K562 (cell line): ENCODE results near the gene EPHA1. TPM values are rescaled to one million over a fixed set of nuclear protein-coding genes. Genes with fewer than 3 reads are reported as not detected.
A peak's percentile ranks its signal among the peaks of the same experiment; 100 is the strongest.

Source experiments
- ATAC-seq: fragments of 200-7000 bp; cut with Tn5 transposase; 3 replicates; pipeline ENCODE4 v1.9.1; 2020; ENCODE audit warnings: moderate library complexity
- BruUV-seq: library from RNA; stranded (reverse); fragments of 400-500 nt; replicated peaks from 2 replicates; lab custom pipeline; 2021; lab: Mats Ljungman, UMichigan
- CTCF ChIA-PET: fragments of 300-600 bp; formaldehyde crosslinking; extraction: SDS; loops from one replicate; lab custom pipeline; 2021; ENCODE audit warnings: low intra/inter-chr PET ratio; lab: Yijun Ruan, JAX
- POLR2A ChIA-PET: fragments of 300-600, 350-650 bp; sonication (Branson Sonifier 250); formaldehyde crosslinking; extraction: SDS; loops from one replicate; lab custom pipeline; 2021; ENCODE audit warnings: antibody characterized with exemption, inconsistent platforms; lab: Yijun Ruan, JAX
- DNase-seq, 4 experiments: peaks; one replicate each; pipeline versions ENCODE4 v3.0.0 to v3.0.0-alpha.2; 2011 to 2018; ENCODE audit warnings: low spot score in 3 of 4, mixed read lengths in 3 of 4; ENCODE audit errors: extremely low read depth in 1 of 4
- FAIRE-seq: peaks from 2 replicates; lab custom pipeline; 2011; peaks lifted over from hg19 to GRCh38; lab: Jason Lieb, UNC
- H2AFZ ChIP-seq: 2 replicates; pipeline ENCODE4 v1.6.0; 2011; ENCODE audit warnings: low read depth, low read length, control low read depth, inconsistent platforms
- H3K27ac ChIP-seq: fragments of 200-600 bp; 3 replicates; pipeline ENCODE4 v1.8.0; 2011; ENCODE audit warnings: low read depth, mild to moderate bottlenecking, control low read depth, inconsistent platforms, low read length, moderate library complexity, mixed read lengths; ENCODE audit errors: extremely low read depth
- H3K27me3 ChIP-seq, 2 experiments: fragments of 300-600 bp in 1 of 2; 2 replicates in 1 of 2; 3 replicates in 1 of 2; pipeline versions ENCODE4 v1.6.0 to v1.8.0; 2011; ENCODE audit warnings: inconsistent platforms in 2 of 2, low read length in 2 of 2, mild to moderate bottlenecking in 1 of 2, mixed read lengths in 1 of 2, moderate library complexity in 1 of 2; ENCODE audit not compliant: control insufficient read depth in 2 of 2, insufficient read depth in 2 of 2
- H3K36me3 ChIP-seq: fragments of 300-600 bp; 3 replicates; pipeline ENCODE4 v1.8.0; 2011; ENCODE audit warnings: mild to moderate bottlenecking, low read length, inconsistent platforms; ENCODE audit not compliant: control insufficient read depth, insufficient read depth
- H3K4me1 ChIP-seq, 2 experiments: fragments of 200-600 bp in 1 of 2; replicated peaks in 1 of 2; 2 replicates in 1 of 2; 3 replicates in 1 of 2; pipeline versions ENCODE4 v1.5.1 to v1.8.0; 2011; ENCODE audit warnings: inconsistent platforms in 2 of 2, low read length in 2 of 2, mild to moderate bottlenecking in 1 of 2, mixed read lengths in 1 of 2, moderate library complexity in 1 of 2; ENCODE audit not compliant: control insufficient read depth in 2 of 2, insufficient read depth in 2 of 2
- H3K4me2 ChIP-seq: 2 replicates; pipeline ENCODE4 v1.6.1; 2011; ENCODE audit warnings: low read length, control low read depth, inconsistent platforms, mixed read lengths; ENCODE audit not compliant: insufficient read depth
- H3K4me3 ChIP-seq: fragments of 200-600 bp; sonication (generic), shearing (Covaris generic); 2 replicates; pipeline ENCODE4 v1.5.1; 2016; ENCODE audit warnings: control low read depth, inconsistent platforms
- H3K79me2 ChIP-seq: fragments of 200-600 bp; 3 replicates; pipeline ENCODE4 v1.8.0; 2011; ENCODE audit warnings: low read length, inconsistent platforms; ENCODE audit not compliant: control insufficient read depth, insufficient read depth
- H3K9ac ChIP-seq, 2 experiments: 2 replicates each; pipeline versions ENCODE4 v1.6.0 to v1.6.1; 2011; ENCODE audit warnings: low read depth in 2 of 2, low read length in 2 of 2, control low read depth in 1 of 2, inconsistent platforms in 1 of 2, mild to moderate bottlenecking in 1 of 2, mixed read lengths in 1 of 2; ENCODE audit not compliant: insufficient read depth in 1 of 2
- H3K9me1 ChIP-seq: one replicate; pipeline ENCODE4 v1.6.0; 2011; ENCODE audit warnings: inconsistent platforms, mild to moderate bottlenecking, low read length, moderate library complexity; ENCODE audit not compliant: control insufficient read depth, insufficient read depth
- H3K9me3 ChIP-seq: replicated peaks from 2 replicates; pipeline ENCODE4 v1.5.1; 2011; ENCODE audit warnings: low read depth, low read length, inconsistent platforms; ENCODE audit not compliant: control insufficient read depth, insufficient read depth
- H4K20me1 ChIP-seq: replicated peaks from 2 replicates; pipeline ENCODE4 v1.6.1; 2011; ENCODE audit warnings: low read length, inconsistent platforms, mixed read lengths; ENCODE audit not compliant: control insufficient read depth, insufficient read depth
- CREB1 ChIP-seq, 2 experiments: sonication (generic) in 1 of 2; formaldehyde crosslinking in 1 of 2; IDR thresholded peaks; 2 replicates each; pipeline versions ENCODE4 v1.6.1 to v1.8.0; 2012 to 2022; ENCODE audit warnings: inconsistent platforms in 1 of 2, mild to moderate bottlenecking in 1 of 2, missing genetic modification reagents in 1 of 2, moderate library complexity in 1 of 2
- ELF1 ChIP-seq: fragments of 200-800 bp; sonication (Bioruptor generic); IDR thresholded peaks from 2 replicates; pipeline ENCODE4 v1.6.1; 2016; ENCODE audit warnings: missing genetic modification characterization, missing compliant biosample characterization
- ILF3 ChIP-seq: fragments of 450-650 bp; IDR thresholded peaks from 2 replicates; pipeline ENCODE4 v1.6.1; 2018; ENCODE audit warnings: antibody characterized with exemption, mild to moderate bottlenecking, moderate library complexity, borderline replicate concordance
- KAT7 ChIP-seq: sonication (generic); formaldehyde crosslinking; IDR thresholded peaks from 2 replicates; pipeline ENCODE4 v1.8.0; 2022; ENCODE audit warnings: missing genetic modification reagents, mild to moderate bottlenecking, borderline replicate concordance
- MCM2 ChIP-seq: fragments of 450-650 bp; IDR thresholded peaks from 2 replicates; pipeline ENCODE4 v1.6.1; 2017; ENCODE audit warnings: low read depth, mild to moderate bottlenecking
- PHB2 ChIP-seq: fragments of 450-650 bp; IDR thresholded peaks from 2 replicates; pipeline ENCODE4 v1.6.1; 2017; ENCODE audit warnings: low read depth
- RNF2 ChIP-seq: sonication (generic); IDR thresholded peaks from 2 replicates; pipeline ENCODE4 v1.6.1; 2016
- SIRT6 ChIP-seq: IDR thresholded peaks from one replicate; pipeline ENCODE4 v1.6.1; 2012; ENCODE audit warnings: low read depth, mild to moderate bottlenecking, control low read depth, inconsistent platforms, low read length, moderate library complexity
- SMAD4 ChIP-seq: fragments of 250-450 bp; sonication (Bioruptor Pico); conservative IDR thresholded peaks from 2 replicates; pipeline ENCODE4 v1.8.0; 2021; ENCODE audit warnings: inconsistent platforms, mild to moderate bottlenecking, moderate library complexity
- SPI1 ChIP-seq: IDR thresholded peaks from 2 replicates; pipeline ENCODE4 v1.6.1; 2011; ENCODE audit warnings: low read depth, low read length, control low read depth, borderline replicate concordance
- TARDBP ChIP-seq: fragments of 450-650 bp; IDR thresholded peaks from 2 replicates; pipeline ENCODE4 v1.6.1; 2016
- TEAD2 ChIP-seq: fragments of 450-650 bp; IDR thresholded peaks from 2 replicates; pipeline ENCODE4 v1.6.1; 2016; ENCODE audit warnings: missing genetic modification characterization, control low read depth, missing compliant biosample characterization
- ZNF76 ChIP-seq: fragments of 250-450 bp; sonication (Bioruptor Pico); IDR thresholded peaks from 2 replicates; pipeline ENCODE4 v1.4.0; 2020; ENCODE audit warnings: mild to moderate bottlenecking, moderate library complexity, borderline replicate concordance
- WGBS: fragments of 100-300 bp; shearing (Covaris generic); methylation state at CpG from one replicate; pipeline ENCODE4 v1.1.6; 2016; ENCODE audit warnings: low coverage, mixed read lengths; ENCODE audit not compliant: insufficient coverage; ENCODE audit errors: missing lambda C conversion rate; 5-methylcytosine and 5-hydroxymethylcytosine counted together
- in situ Hi-C: fragments of 300-500 bp; cut with MboI; formaldehyde crosslinking; loops from 4 replicates; pipeline ENCODE4 v1.15.0; 2018; ENCODE audit warnings: inconsistent platforms, mixed read lengths
- intact Hi-C: fragments of 100-400 bp; cut with micrococcal nuclease; formaldehyde crosslinking; loops from 2 replicates; pipeline ENCODE4 v1.14.2; 2022
- polyA plus RNA-seq, 8 experiments: library from polyadenylated mRNA; depleted of rRNA in 4 of 8; stranded (reverse) in 5 of 8; unstranded in 3 of 8; fragments of >200 nt; fragmentation: Nextera tagmentation in 2 of 8; fragmentation: Illumina TruSeq in 1 of 8; extraction: Ambion mirVana in 2 of 8; extraction: Trizol in 1 of 8; gene quantifications; 2 replicates each; pipeline versions ENCODE4 v1.2.1 to v1.2.3, GENCODE V29; 2011 to 2014; ENCODE audit warnings: inconsistent platforms in 1 of 8, missing spikeins in 1 of 8
- total RNA-seq, 7 experiments: library from RNA; depleted of rRNA in 6 of 7; stranded (reverse); fragments of >200 nt in 6 of 7; fragmentation: Illumina TruSeq in 2 of 7; extraction: Trizol in 2 of 7; gene quantifications; 2 replicates each; pipeline versions ENCODE4 v1.2.1 to v1.2.3, GENCODE V29; 2011 to 2021; ENCODE audit warnings: low replicate concordance in 1 of 7
- TF ChIP-seq, protein P1 (sequence below): fragments of 250-450 bp; sonication (Bioruptor Pico); IDR thresholded peaks from 2 replicates; pipeline ENCODE4 v1.4.0; 2020; ENCODE audit warnings: mild to moderate bottlenecking, moderate library complexity, borderline replicate concordance
- TF ChIP-seq, protein P2 (sequence below): fragments of 450-650 bp; IDR thresholded peaks from 2 replicates; pipeline ENCODE4 v1.6.1; 2016; ENCODE audit warnings: mild to moderate bottlenecking

The EPHA1 gene
- total and polyA plus RNA-seq, 9 of the 15 experiments (the other 6 are each of a cell fraction or from before 2014, with no cell fraction given): 0.22 to 0.57 (median 0.32) TPM; not detected in 6

GRCh38 chr7:143380646-143381426, 27.8 kb downstream of the EPHA1 start, which contains the start of gene ZYX (continued):
- TF ChIP-seq ILF3 (no peak; the same call in 1 of the 2 replicates), SPI1 (no peak), CREB1 (IDR thresholded peaks at IDR 0.05) (peak; percentile 83), CREB1 (CRISPR knock-in tag; IDR thresholded peaks at IDR 0.05) (peak; percentile 81), SIRT6 (peak; percentile 89), ELF1 (tag) (peak; percentile 87)

DNA sequence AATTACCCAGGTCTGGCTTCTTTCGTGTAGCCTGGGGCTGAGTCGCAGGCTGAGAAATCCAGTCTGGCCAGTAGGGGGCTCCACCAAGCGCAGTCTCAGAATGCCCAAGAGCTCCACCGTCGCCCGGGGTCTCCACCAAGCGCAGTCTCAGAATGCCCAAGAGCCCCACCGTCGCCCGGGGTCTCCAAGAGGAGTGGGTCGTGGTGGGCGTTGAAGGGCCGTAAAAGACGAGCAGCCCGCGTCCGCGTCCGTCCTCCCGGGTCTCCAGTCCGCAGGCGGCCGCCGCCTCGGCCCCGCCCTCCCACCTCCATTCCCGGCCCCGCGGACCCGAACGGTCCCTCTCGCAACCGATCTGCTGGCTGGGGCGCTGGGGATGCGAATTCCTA, 28.4 kb downstream of the EPHA1 start:
- peak; percentile 80 for ATAC-seq
- CTCF ChIA-PET: interaction anchor here (0.6 to 1.5 kb wide), 2 partner anchors 36 to 136 kb away, joined by 4 read pairs; no protein-coding TSS in a partner anchor
- H3K4me2 ChIP-seq: peak overlapping the region; percentile 83
- H3K9ac ChIP-seq: peak overlapping the region; percentile 92 to 94
- no peaks in the 10 kb centered on the region for H3K9me3 ChIP-seq
- peaks cover 6% of the 10 kb centered on the region; the same call in 1 of the 2 replicates for H4K20me1 ChIP-seq
- H3K4me3 ChIP-seq: peak overlapping the region; percentile 72
- BruUV-seq: no TSS peak
- H3K27me3 ChIP-seq: peaks cover 0 to 7% of the 10 kb centered on the region in 2 experiments; a peak in 1 of 5 replicates
- peaks cover 21 to 31% of the 10 kb centered on the region in 2 experiments; a peak in 4 of 5 replicates for H3K4me1 ChIP-seq
- intact Hi-C loops (loop anchor here (1.0 to 5.0 kb wide), 2 partner anchors 33 to 36 kb away; no protein-coding TSS in a partner anchor), in situ Hi-C loops (no loop called here)
- peak overlapping the region; percentile 94 for H3K27ac ChIP-seq
- peaks cover 11% of the 10 kb centered on the region for H3K9me1 ChIP-seq
- peaks cover 26% of the 10 kb centered on the region; the same call in 2 of the 3 replicates for H3K36me3 ChIP-seq
- peak; percentile 81 to 94 (median 88) for DNase-seq
- peaks cover 12% of the 10 kb centered on the region for H3K79me2 ChIP-seq
- FAIRE-seq: peak; percentile 82
- POLR2A ChIA-PET: interaction anchor here (0.6 to 4.0 kb wide), 13 partner anchors 10 to 125 kb away, joined by 3 to 29 read pairs (median 5); no protein-coding TSS in a partner anchor
- WGBS: under 1% methylated on average over 34 of the region's 35 CpGs
- peak overlapping the region; percentile 90 for H2AFZ ChIP-seq
- TF ChIP-seq TARDBP (no peak), SPI1 (no peak), ZNF76 (CRISPR knock-in tag) (no peak), RNF2 (no peak), TEAD2 (tag) (no peak), SMAD4 (CRISPR knock-in tag) (peak; percentile 91), MCM2 (no peak), KAT7 (CRISPR knock-in tag) (no peak; the same call in 1 of the 2 replicates), PHB2 (no peak)
- TF ChIP-seq, protein P1, sequence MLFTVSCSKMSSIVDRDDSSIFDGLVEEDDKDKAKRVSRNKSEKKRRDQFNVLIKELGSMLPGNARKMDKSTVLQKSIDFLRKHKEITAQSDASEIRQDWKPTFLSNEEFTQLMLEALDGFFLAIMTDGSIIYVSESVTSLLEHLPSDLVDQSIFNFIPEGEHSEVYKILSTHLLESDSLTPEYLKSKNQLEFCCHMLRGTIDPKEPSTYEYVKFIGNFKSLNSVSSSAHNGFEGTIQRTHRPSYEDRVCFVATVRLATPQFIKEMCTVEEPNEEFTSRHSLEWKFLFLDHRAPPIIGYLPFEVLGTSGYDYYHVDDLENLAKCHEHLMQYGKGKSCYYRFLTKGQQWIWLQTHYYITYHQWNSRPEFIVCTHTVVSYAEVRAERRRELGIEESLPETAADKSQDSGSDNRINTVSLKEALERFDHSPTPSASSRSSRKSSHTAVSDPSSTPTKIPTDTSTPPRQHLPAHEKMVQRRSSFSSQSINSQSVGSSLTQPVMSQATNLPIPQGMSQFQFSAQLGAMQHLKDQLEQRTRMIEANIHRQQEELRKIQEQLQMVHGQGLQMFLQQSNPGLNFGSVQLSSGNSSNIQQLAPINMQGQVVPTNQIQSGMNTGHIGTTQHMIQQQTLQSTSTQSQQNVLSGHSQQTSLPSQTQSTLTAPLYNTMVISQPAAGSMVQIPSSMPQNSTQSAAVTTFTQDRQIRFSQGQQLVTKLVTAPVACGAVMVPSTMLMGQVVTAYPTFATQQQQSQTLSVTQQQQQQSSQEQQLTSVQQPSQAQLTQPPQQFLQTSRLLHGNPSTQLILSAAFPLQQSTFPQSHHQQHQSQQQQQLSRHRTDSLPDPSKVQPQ: no peak
- TF ChIP-seq, protein P2, sequence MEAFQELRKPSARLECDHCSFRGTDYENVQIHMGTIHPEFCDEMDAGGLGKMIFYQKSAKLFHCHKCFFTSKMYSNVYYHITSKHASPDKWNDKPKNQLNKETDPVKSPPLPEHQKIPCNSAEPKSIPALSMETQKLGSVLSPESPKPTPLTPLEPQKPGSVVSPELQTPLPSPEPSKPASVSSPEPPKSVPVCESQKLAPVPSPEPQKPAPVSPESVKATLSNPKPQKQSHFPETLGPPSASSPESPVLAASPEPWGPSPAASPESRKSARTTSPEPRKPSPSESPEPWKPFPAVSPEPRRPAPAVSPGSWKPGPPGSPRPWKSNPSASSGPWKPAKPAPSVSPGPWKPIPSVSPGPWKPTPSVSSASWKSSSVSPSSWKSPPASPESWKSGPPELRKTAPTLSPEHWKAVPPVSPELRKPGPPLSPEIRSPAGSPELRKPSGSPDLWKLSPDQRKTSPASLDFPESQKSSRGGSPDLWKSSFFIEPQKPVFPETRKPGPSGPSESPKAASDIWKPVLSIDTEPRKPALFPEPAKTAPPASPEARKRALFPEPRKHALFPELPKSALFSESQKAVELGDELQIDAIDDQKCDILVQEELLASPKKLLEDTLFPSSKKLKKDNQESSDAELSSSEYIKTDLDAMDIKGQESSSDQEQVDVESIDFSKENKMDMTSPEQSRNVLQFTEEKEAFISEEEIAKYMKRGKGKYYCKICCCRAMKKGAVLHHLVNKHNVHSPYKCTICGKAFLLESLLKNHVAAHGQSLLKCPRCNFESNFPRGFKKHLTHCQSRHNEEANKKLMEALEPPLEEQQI: no peak
